GM15510 (cell line): ENCODE results near the gene CPZ.

Experiments used
- POLR2A ChIP-seq: IDR thresholded peaks from 3 replicates; pipeline ENCODE4 v1.6.1; 2011; ENCODE audit warnings: borderline replicate concordance; ENCODE audit not compliant: insufficient read length; ENCODE audit errors: extremely low read depth

The CPZ gene

DNA sequence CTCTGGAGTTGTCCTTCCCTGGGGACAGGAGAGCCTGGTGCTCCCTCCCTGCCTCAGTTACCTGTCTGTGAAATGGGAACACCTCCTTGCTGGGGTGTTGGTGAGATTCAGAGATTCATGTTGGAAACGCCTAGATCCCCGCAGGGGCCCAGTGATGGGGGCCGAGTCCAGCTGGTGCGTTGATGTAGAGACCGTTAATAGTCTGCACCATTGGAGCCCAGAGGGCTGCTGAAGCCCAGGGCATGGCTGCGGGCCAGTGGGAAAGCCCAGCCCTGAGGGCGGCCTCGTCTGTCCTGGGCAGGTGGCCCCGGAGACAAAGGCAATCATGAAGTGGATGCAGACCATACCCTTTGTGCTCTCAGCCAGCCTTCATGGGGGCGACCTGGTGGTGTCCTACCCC, 14.4 kb downstream of the CPZ start:
- no peak for TF ChIP-seq POLR2A

DNA sequence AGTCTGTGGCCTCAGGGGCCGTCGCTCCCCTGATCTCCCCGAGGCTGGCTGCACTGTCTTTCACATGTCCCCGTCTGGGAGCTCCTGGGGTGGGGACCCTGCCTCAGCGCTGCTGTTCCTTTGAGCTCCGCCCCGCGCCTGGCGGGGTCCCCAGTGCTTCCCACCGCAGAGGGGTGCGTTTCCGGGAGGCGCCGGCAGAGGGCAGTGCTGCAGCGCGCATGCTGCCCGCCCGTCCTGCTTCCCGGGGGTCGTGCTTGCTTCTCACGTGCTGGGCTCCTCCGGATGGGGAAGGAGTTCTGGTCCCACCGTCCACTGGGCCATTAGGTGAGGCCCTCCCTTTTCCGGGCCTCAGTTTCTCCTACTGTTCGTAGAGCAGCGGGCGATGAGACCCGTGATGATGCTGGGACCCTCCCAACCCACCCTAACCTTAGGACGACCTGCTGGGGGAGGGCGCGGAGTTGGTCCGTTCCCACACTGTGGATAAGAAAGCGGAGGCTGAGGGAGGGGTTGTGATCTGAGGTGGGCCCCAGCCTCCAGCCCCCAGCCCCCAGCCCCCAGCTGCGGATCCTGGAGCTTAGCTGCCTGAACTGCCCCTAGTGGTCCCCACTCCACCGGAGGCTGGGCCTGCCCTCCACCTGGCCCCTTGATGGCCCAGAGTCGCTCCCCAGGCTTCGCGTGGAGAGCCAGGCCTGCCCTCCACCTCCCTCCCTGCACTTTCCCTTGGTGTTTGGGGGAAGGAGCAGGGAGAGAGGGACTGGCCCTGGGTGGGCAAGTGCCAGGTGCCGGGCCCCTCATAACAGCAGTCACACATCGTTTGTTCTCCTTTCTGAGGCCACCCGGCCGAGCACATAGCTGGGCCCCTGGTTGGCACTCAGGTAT, 15.3 kb downstream of the CPZ start:
- TF ChIP-seq POLR2A: no peak

DNA sequence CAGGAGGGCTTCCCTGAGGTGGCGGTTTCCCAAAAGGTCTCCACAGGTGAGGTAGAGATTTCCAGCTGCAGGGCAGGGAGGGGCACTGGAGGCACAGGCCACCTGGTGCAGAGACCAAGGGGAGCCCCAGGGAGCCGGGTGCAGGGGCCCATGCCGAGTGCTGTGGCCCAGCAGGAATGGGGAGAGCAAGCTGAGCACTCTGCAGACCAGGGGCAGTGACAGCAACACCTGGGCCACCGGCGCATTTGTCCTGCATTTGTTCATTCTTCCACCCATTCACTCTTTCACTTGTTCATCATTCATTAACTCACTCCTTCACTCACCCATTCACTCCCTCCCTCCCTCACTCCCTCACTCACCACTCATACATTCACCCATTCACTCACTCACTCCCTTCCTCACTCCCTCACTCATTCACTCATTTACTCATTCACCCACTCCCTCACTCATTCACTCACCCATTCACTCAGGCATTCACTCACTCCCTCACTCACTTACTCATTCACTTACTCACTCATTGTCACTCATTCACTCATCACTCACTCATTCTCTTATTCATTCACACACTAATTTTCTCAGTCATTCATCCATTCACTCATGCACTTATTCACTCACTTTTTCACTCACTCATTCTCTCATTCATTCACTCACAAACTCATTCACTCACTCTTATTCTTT, 16.3 kb downstream of the CPZ start:
- no peak for TF ChIP-seq POLR2A

DNA sequence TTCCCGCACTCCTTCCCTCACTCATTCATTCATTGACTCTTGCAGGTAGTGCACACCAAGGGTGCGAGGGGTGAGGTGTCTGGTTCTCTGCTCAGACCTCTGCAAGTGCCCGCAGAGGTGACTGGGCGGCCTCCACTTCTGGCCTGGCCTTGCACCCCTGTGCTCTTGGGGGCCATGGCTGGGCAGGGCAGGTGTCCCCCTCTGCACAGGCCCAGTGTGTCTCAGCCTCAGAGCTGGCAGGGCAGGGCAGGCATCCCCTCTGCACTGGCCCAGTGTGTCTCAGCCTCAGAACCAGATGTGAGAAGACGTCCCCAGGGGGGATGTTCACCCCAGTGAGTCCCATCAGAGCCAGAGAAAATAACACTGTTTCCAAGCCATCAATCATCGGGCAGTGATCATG, 16.8 kb downstream of the CPZ start:
- TF ChIP-seq POLR2A: no peak

DNA sequence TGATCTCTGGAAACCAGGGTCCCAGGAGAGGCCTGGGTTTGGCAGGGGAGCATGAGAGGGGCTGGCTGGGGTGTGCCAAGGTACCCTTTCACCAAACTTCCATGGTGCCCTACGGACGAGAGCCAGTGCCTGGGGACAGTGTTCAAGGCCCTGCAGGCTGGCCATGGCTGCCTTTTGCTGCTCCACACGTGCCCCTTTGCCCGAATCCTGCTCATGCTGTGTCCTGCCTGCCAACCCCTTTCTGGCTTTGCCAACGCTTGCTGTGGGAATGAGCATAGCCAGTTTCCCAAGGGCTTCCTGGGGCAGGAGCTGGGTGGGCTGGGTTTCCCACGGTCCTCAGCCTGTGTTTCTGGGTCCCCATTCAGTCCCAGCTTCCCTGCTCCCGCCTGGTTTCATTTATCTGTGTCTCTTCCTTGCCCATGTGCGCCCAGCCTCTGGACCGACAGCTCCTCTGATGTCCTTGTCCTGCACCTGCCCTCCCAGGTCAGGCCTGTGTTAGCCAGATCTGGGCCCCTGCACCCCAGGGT, 17.3 kb downstream of the CPZ start:
- no peak for TF ChIP-seq POLR2A

DNA sequence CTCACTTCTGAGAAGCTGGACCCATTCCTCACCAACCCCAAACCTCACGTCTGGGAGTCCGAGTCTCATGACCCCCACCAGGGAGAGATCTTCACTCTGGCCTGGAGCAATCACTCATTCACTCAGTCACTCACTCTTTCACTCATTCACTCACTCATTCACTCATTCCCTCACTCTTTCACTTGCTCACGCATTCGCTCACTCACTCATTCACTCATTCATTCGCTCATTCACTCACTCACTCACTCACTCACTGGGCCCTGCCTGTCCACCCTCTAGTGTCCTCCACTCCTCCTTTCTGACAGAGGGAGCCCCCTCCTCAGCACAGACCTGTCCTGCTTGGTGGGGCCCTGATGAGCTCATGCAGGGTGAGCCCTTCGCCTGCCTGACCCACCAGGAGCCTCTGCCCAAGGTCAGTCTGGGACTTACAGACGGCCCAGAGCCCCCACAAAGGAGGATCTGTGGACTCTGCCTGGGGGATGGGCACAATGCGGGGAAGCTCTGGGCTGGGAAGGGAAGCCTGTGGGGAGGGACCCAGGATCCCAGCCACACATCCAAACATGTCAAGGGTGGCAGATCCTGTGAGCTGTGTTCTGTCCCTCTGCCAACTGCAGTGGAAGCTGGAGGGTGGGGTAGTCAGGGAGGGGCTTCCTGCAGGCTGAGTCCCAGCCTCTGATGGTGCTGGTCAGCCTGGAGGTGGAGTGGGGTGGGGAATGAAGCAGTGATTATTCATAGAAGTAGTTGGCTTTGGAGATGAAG, 18.5 kb downstream of the CPZ start:
- TF ChIP-seq POLR2A: no peak

DNA sequence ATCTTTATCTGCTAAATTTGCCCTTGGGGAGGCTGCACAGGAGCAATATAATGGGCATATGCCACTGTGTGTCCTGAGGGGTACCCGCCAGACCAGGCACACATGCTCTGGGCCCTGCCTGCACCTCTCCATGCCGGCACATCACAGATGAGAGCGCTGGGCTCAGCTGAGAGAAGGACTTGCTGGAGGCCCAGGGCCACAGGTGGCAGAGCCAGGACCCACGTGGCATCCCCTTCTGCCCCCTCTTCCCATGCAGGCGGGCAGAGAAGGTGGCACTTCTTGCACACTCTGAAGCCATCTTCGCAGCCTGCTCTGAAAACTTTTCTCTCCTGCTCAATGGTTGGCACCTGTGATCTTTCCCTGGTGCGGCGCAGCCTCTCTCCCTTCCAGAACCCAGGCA, 20.1 kb downstream of the CPZ start:
- TF ChIP-seq POLR2A: no peak

DNA sequence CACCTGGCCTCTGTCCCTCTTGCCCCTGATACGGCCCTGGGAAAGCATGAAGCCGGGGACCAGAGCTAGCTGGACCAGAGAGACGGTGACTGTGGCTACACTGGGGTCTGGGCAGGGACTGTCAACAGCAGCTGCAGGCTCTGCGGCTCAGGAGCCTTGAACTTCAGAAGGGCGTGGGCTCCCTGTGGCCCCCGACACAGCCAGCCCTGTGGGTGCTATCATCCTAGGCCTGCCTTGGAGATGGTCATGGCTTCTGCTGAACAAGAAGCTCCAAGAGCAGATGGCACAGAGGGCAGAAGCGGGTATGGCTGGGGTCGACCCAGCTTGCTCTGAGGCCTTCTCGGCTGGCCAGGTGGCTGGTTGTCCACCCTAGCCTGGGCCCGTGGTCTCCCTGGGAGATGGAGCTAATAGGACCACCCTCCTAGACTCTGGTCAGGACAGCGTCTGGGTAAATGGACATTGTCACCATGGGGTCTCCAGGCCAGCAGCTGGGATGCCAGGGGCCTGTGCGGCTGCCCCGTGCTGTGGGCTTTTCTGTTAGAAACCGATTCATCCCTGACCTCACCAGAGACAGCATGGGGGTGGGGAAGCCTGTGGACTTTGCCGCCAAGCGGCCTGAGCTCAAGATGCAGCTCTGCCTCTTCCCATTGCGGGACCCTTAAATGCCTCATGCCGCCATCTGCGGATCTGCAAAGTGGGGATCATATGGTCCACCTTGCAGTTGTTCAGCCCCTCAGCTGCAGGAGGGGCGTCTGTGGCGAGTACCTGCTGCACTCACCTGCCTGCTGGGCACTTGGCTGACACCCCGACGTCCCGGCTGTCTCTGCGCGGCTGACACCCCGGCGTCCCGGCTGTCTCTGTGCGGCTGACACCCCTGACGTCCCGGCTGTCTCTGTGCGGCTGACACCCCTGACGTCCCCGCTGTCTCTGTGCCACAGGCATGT, 21.1 kb downstream of the CPZ start:
- TF ChIP-seq POLR2A: no peak

DNA sequence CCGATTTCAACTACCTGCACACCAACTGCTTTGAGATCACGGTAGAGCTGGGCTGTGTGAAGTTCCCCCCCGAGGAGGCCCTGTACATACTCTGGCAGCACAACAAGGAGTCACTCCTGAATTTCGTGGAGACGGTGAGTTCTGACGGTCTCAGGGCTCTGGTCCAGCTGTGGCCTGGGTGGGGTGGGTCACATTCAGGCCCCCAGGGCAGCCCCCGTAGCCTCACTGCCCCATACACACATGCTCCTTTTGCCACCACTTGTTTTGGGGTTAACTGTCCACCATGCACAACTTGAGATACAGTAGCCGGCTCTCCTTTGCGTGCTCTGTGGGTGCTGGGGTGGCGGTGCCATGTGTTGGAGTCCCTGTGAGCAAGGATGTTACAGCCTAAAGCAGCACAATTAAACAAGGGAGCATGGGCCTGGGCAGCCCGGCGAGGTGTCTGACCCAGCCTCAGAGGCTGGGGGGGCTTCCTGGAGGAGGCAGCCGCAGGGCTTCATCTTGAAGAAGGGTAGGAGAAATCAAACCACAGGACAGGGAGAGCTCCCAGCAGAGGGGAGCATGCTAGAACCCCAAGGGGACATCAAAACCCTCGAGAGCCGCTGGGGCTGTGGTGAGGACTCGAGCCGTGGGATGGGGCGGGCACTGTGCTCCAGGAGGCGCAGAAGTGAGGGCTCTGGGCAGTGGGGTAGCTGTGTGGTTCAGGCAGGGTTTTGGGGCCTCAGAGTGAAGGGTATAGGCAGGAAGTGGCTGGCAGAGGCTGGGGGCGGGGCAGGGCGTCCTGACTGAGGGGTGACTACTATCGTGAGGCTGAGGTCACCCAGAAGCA, 22.0 kb downstream of the CPZ start:
- TF ChIP-seq POLR2A: no peak

DNA sequence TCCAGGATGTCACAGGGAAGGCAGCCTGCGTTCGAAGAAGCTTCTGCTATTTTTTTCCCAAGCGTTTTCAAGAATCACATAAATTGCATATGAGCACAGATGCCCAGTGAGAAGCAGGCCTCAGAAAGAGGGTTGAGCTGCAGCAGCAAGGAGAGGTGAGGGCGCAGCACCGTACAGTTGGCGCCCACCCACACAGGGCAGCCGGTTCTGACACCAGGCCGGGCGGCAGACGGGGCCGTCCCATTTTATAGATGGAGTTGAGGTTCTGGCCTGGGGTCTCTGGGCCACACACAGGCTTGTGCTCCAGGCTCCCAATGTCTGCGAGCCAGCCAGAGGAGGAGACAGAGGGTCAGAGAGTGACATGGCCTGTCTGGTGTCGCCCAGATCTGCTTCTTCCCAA, 22.8 kb downstream of the CPZ start:
- TF ChIP-seq POLR2A: no peak

DNA sequence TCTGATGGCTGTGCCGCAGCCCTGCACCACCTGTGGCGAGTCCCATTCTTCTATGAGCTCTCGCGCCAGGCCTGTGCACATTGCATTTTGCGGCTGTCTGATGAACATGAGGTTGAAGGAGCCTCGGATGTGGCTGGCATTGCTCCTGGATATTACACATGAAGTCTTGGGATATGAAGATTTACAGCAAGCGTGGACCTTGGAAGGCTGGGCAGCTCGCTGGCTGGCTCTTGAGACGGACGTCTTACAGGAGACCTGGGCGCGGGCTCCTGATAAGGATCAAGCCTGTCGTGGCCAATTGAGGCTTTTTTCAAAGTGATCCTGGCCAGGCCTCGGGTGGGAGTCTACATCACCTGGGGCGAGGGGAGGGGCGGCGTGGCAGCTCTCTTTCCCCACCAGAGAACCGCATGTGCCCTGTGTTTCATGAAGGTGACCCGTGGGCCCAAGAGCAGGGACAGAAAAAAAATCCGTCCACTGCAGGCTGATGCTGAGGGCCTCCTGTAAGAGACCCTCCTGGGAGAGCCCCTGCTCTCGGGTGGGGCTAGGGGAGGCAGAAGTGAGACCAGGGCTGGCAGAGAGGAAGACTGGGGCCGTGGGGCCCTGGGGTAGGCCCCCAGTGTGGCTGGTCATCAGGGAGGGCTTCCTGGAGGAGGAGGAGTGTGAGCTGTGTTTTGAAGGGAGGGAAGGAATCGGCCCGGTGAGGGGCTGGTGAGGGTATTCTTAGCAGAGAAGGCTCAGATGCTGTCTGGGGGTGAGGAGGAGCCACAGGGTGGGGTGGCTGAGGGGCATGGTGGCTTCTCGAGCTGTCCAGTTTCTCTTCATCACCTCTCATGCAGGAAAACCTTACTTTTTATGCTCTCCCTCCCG, 23.6 kb downstream of the CPZ start:
- TF ChIP-seq POLR2A: no peak

DNA sequence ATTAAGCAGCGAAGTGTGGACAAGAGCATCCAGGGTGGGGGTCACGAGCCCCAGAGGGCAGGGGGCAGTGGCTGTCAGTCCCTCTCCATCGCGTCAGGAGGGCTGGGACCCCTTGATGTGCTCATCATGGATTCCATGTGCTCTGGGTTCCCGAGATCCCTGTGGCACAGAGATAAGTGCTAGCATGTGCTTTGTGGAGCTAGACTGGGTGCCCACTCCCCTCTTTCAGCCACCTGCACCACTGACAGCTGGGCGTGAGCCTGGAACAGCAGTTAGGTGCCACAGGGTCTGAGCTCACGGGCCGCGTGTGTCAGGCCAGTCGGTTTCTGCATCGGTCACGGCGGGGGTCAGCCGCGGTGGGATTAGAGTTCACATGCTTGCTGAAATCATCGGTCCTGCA, 24.3 kb downstream of the CPZ start:
- no peak for TF ChIP-seq POLR2A

DNA sequence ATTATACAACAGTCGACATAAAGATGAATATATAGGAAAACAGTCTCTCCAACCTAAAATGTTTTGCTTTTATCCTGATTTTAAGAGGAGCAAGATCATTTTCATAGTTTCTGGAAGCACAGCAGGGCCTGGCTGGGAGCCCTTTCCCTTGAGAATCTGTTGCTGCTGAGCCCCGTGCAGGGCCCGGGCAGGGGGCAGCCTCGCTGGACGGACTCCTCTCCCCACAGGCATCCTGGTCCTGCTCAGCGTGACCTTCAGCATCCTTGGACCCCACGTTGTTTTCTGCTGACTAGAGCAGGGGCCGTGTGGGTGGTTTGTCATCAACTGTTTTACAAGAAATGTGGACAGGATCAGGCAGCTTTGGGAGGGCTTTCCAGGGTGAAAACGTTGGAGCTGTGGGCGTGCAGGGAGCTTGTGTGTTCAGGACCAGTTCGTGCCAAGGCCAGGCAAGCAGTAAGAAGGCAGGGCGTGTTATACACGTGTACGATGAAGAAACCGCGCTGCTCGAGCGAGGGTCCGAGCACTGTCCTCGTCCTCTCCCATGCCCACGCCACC, 25.0 kb downstream of the CPZ start:
- TF ChIP-seq POLR2A: no peak

DNA sequence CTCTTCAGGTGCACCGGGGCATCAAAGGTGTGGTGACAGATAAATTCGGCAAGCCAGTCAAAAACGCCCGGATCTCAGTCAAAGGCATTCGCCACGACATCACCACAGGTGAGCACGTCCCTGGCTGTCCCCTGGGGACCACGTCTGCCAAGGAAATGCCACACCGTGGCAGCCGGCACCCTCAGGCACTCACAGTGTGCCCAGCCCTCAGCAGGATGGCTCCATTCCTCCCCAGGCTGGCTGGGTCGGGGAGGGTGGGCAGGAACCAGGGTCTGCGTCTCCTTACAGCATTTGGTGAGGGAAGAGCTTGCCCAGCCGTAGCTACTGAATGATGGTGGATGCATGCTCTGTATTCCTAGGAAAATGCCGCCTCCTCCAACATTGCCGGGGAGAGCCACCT, 25.9 kb downstream of the CPZ start:
- TF ChIP-seq POLR2A: no peak
